ENCODE data around the gene CP. TPM values are rescaled to one million over a fixed set of nuclear protein-coding genes. Genes with fewer than 3 reads are reported as not detected.

The CP gene
- total RNA-seq, 6 donors from 2014 or later, result 3.9 to 87.3 (median 18.9) TPM

GRCh38 chr3:149145974-149146373 is 75.7 kb downstream of the CP start:
- no peaks in the 10 kb centered on the region for H3K27me3 ChIP-seq
- H3K4me1 ChIP-seq, result peaks cover 0 to 5% (median 2%) of the 10 kb centered on the region in 4 donors
- no peak overlapping the region for H3K4me3 ChIP-seq
- H3K9me3 ChIP-seq, result no peaks in the 10 kb centered on the region
- 71 to 76% methylated on average over 1 of the region's 1 CpG for WGBS, 2 donors
- ATAC-seq (ENCODE audit: low FRiP score in 2 of 2) (peak; percentile 66 to 88), DNase-seq (no peak)
- H3K36me3 ChIP-seq, result peaks cover 5 to 56% (median 14%) of the 10 kb centered on the region in 4 donors
- H3K27ac ChIP-seq, result peak overlapping the region in 2 of 4 donors; percentile 36 to 64
- TF ChIP-seq POLR2A (IDR thresholded peaks at IDR 0.05) (peak in 1 of 4 donors; percentile 26), POLR2AphosphoS5 (IDR thresholded peaks at IDR 0.05) (no peak)

- peak overlapping the region in 2 of 4 donors; percentile 36 to 64 for H3K27ac ChIP-seq
- H3K27me3 ChIP-seq, result no peaks in the 10 kb centered on the region
- H3K36me3 ChIP-seq, result peaks cover 5 to 51% (median 10%) of the 10 kb centered on the region in 4 donors
- no peak for DNase-seq
- H3K9me3 ChIP-seq, result no peaks in the 10 kb centered on the region
- TF ChIP-seq POLR2AphosphoS5 (IDR thresholded peaks at IDR 0.05), result no peak
- TF ChIP-seq POLR2A (IDR thresholded peaks at IDR 0.05), result no peak
- TF ChIP-seq EP300 (IDR thresholded peaks at IDR 0.05), result no peak
- no peak overlapping the region for H3K4me3 ChIP-seq
- peaks cover 0 to 5% (median 2%) of the 10 kb centered on the region in 4 donors for H3K4me1 ChIP-seq
- 82 to 87% methylated on average over 2 of the region's 2 CpGs for WGBS, 2 donors
- peak in 1 of 2 donors; percentile 83 for ATAC-seq (ENCODE audit: low FRiP score in 2 of 2)
Measured at GRCh38 chr3:149145356-149145755, 76.3 kb downstream of the CP start.

GRCh38 chr3:149142682-149143081 is 78.9 kb downstream of the CP start:
- DNase-seq (no peak), ATAC-seq (ENCODE audit: low FRiP score in 2 of 2) (no peak)
- no peaks in the 10 kb centered on the region for H3K9me3 ChIP-seq
- H3K4me3 ChIP-seq, result no peak overlapping the region
- no peak overlapping the region for H3K27ac ChIP-seq
- peaks cover 0 to 5% (median 2%) of the 10 kb centered on the region in 4 donors for H3K4me1 ChIP-seq
- H3K36me3 ChIP-seq, result peaks cover 5 to 31% (median 9%) of the 10 kb centered on the region in 4 donors
- TF ChIP-seq POLR2A (IDR thresholded peaks at IDR 0.05), result no peak
- TF ChIP-seq EP300 (IDR thresholded peaks at IDR 0.05), result no peak
- no peaks in the 10 kb centered on the region for H3K27me3 ChIP-seq
- WGBS, 2 donors, result 68 to 81% methylated on average over 4 of the region's 4 CpGs

GRCh38 chr3:149134575-149134974 is 87.1 kb downstream of the CP start:
- Histone ChIP-seq H3K27me3 (no peaks in the 10 kb centered on the region), H3K4me3 (no peak overlapping the region), H3K4me1 (peaks cover 16 to 38% (median 22%) of the 10 kb centered on the region in 4 donors), H3K27ac (no peak overlapping the region), H3K36me3 (no peaks in the 10 kb centered on the region), H3K9me3 (no peaks in the 10 kb centered on the region)
- ATAC-seq (ENCODE audit: low FRiP score in 2 of 2) (no peak), DNase-seq (no peak)
- 47 to 55% methylated on average over 3 of the region's 3 CpGs for WGBS, 2 donors
- TF ChIP-seq EP300 (IDR thresholded peaks at IDR 0.05), result no peak
- TF ChIP-seq POLR2AphosphoS5 (IDR thresholded peaks at IDR 0.05), result no peak
- no peak for TF ChIP-seq CTCF (IDR thresholded peaks at IDR 0.05)
- no peak for TF ChIP-seq POLR2A (IDR thresholded peaks at IDR 0.05)

- Histone ChIP-seq H3K27ac (peak overlapping the region in 3 of 4 donors; percentile 50 to 95 (median 74)), H3K36me3 (no peaks in the 10 kb centered on the region), H3K9me3 (no peaks in the 10 kb centered on the region), H3K4me3 (peak overlapping the region in 1 of 4 donors; percentile 86), H3K27me3 (no peaks in the 10 kb centered on the region), H3K4me1 (peaks cover 21 to 44% (median 28%) of the 10 kb centered on the region in 4 donors)
- no peak for ATAC-seq (ENCODE audit: low FRiP score in 2 of 2)
- TF ChIP-seq EP300 (IDR thresholded peaks at IDR 0.05) (no peak), POLR2AphosphoS5 (IDR thresholded peaks at IDR 0.05) (no peak), POLR2A (IDR thresholded peaks at IDR 0.05) (no peak)
- WGBS, 2 donors, result 35 to 40% methylated on average over 4 of the region's 4 CpGs
- DNase-seq, result no peak
Measured at GRCh38 chr3:149131589-149131988, 90.0 kb downstream of the CP start.

GRCh38 chr3:149129326-149130205 is 92.1 kb downstream of the CP start, which contains the start of gene HPS3:
Gene HPS3 (plus strand): TSS chr3:149129638. CDS start chr3:149129724, 86 bp downstream.
- Histone ChIP-seq H3K4me1 (peaks cover 21 to 43% (median 28%) of the 10 kb centered on the region in 4 donors), H3K27me3 (no peaks in the 10 kb centered on the region), H3K9me3 (no peaks in the 10 kb centered on the region), H3K4me3 (peak within 1 kb of the TSS; percentile 39 to 95 (median 90)), H3K36me3 (no peaks in the 10 kb centered on the region), H3K27ac (peak within 1 kb of the TSS; percentile 74 to 95 (median 90))
- DNase-seq (peak; percentile 97 to 99), ATAC-seq (ENCODE audit: low FRiP score in 2 of 2) (peak; percentile 96 to 99)
- TF ChIP-seq CTCF (IDR thresholded peaks at IDR 0.05), result peak in 4 of 6 experiments; percentile 19 to 45 (median 39)
- TF ChIP-seq POLR2AphosphoS5 (IDR thresholded peaks at IDR 0.05), result peak; percentile 86 to 98
- peak in 3 of 4 donors; percentile 91 to 98 (median 98) for TF ChIP-seq POLR2A (IDR thresholded peaks at IDR 0.05)
- TF ChIP-seq EP300 (IDR thresholded peaks at IDR 0.05), result peak in 1 of 4 donors; percentile 69
- 0 to 1% methylated on average over 23 to 48 of the region's 84 CpGs for WGBS, 2 donors

Measured in upper lobe of left lung (tissue), 6 donors.